GM23248 (cell line): ENCODE results near the gene SPACA1.

Source experiments
- EZH2 ChIP-seq: fragments of 200-600 bp; sonication (generic); IDR thresholded peaks from 2 replicates; pipeline ENCODE4 v1.6.1; 2018; ENCODE audit warnings: antibody characterized with exemption, mild to moderate bottlenecking; ENCODE audit not compliant: insufficient read depth, poor library complexity, severe bottlenecking
- EZH2phosphoT487 ChIP-seq: fragments of 200-600 bp; sonication (generic); IDR thresholded peaks from 2 replicates; pipeline ENCODE4 v1.6.1; 2018; ENCODE audit warnings: antibody characterized with exemption, moderate library complexity, mild to moderate bottlenecking, low read depth; ENCODE audit not compliant: insufficient read depth

DNA sequence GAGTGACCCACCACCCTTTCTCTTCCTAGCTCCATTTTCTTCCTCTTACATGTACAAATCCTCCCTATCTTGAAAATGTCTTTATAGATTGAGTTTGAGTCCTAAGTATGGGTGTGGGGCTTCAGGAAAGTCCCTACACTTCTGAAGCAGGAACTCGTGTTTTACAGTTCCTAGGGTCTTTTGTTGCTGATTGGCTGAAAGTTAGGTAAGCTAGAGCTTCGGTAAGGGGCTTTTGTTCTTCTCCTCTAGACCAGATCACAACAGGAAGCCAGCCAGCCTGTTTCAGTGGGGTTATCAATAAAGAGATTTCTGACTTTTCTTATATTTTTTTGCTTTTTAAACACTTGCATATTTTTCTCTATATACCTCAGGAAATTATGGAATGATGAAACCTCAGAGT lies 67.2 kb downstream of the SPACA1 start:
- no peak for TF ChIP-seq EZH2
- TF ChIP-seq EZH2phosphoT487: no peak
